Right lobe of liver (tissue), 6 donors: ENCODE results near the gene TSPAN11. TPM values are rescaled to one million over a fixed set of nuclear protein-coding genes. Genes with fewer than 3 reads are reported as not detected.

Source experiments
- ATAC-seq, 4 donors: fragments of 200-7000 bp; cut with Tn5 transposase; one replicate each; pipeline ENCODE4 v1.9.1; 2020; ENCODE audit warnings: mild to moderate bottlenecking in 4 of 4, moderate library complexity in 4 of 4
- DNase-seq, 3 donors: peaks; one replicate each; pipeline ENCODE4 v3.0.0-alpha.2; 2020
- H3K27ac ChIP-seq, 3 donors: fragments of 200-600 bp; one replicate each; pipeline ENCODE4 v1.8.0; 2022
- H3K27me3 ChIP-seq, 2 donors: fragments of 200-600 bp; one replicate each; pipeline ENCODE4 v1.8.0; 2022
- H3K36me3 ChIP-seq, 4 donors: fragments of 200-600 bp; sonication (generic) in 1 of 4; one replicate each; pipeline versions ENCODE4 v1.5.1 to v1.8.0; 2017 to 2022; ENCODE audit warnings: control low read depth in 1 of 4
- H3K4me1 ChIP-seq, 4 donors: fragments of 200-600 bp; sonication (generic) in 1 of 4; one replicate each; pipeline versions ENCODE4 v1.5.1 to v1.8.0; 2017 to 2022; ENCODE audit warnings: control low read depth in 1 of 4
- H3K4me3 ChIP-seq, 3 donors: fragments of 200-600 bp; one replicate each; pipeline ENCODE4 v1.8.0; 2022
- H3K9me3 ChIP-seq, 4 donors: fragments of 200-600 bp; sonication (generic) in 1 of 4; one replicate each; pipeline versions ENCODE4 v1.5.1 to v1.8.0; 2017 to 2022; ENCODE audit warnings: control low read depth in 1 of 4
- POLR2A ChIP-seq: fragments of 450-650 bp; IDR thresholded peaks from one replicate; pipeline ENCODE4 v1.6.1; 2017; ENCODE audit warnings: antibody characterized with exemption, mild to moderate bottlenecking
- WGBS: methylation state at CpG from one replicate; pipeline ENCODE4 v1.1.6; 2018; ENCODE audit warnings: low coverage, low lambda C conversion rate; ENCODE audit not compliant: insufficient coverage; ENCODE audit errors: missing lambda C conversion rate; 5-methylcytosine and 5-hydroxymethylcytosine counted together
- intact Hi-C, 2 donors: fragments of 100-400 bp; cut with DNase I; formaldehyde crosslinking; loops; one replicate each; pipeline versions ENCODE4 v1.11.2 to v1.14.1; 2022
- total RNA-seq, 6 experiments: library from RNA; depleted of rRNA in 2 of 6; stranded (reverse); fragments of >200 nt in 2 of 6; fragmentation: NEBNext Ultra II Directional in 3 of 6; extraction: Animal tissue kit (Norgen Biotek cat#: 25700) in 3 of 6; gene quantifications; one replicate each; pipeline versions ENCODE4 v1.1.0 to v1.2.4, GENCODE V29; 2016 to 2023
- TF ChIP-seq, protein P1 (sequence below), 4 donors: fragments of 200-600 bp in 3 of 4; fragments of 450-650 bp in 1 of 4; IDR thresholded peaks; one replicate each; pipeline versions ENCODE4 v1.5.1 to v1.8.0; 2016 to 2022; ENCODE audit warnings: antibody characterized with exemption in 4 of 4, mild to moderate bottlenecking in 2 of 4
- donor health status: DM: no; HTN: yes; CAD: no.
- donor health status: DM: no; HTN: no; CAD: no.
- donor health status: DM: no; HTN: no; CAD: no.
- donor health status: DM: no; HTN: yes; CAD: no.
- donor health status: DM: no; HTN: yes; CAD: no.

Gene TSPAN11
- total RNA-seq, 6 experiments from 2014 or later = 0.31 to 1.00 (median 0.60) TPM

- H3K36me3 ChIP-seq = no peaks in the 10 kb centered on the region
- ATAC-seq (no peak), DNase-seq (no peak)
- H3K4me3 ChIP-seq = no peak overlapping the region
- WGBS = 39% methylated on average over 3 of the region's 3 CpGs
- H3K9me3 ChIP-seq = no peaks in the 10 kb centered on the region
- intact Hi-C loops = no loop called here
- H3K27ac ChIP-seq = no peak overlapping the region
- H3K4me1 ChIP-seq = no peaks in the 10 kb centered on the region
- TF ChIP-seq, protein P1, sequence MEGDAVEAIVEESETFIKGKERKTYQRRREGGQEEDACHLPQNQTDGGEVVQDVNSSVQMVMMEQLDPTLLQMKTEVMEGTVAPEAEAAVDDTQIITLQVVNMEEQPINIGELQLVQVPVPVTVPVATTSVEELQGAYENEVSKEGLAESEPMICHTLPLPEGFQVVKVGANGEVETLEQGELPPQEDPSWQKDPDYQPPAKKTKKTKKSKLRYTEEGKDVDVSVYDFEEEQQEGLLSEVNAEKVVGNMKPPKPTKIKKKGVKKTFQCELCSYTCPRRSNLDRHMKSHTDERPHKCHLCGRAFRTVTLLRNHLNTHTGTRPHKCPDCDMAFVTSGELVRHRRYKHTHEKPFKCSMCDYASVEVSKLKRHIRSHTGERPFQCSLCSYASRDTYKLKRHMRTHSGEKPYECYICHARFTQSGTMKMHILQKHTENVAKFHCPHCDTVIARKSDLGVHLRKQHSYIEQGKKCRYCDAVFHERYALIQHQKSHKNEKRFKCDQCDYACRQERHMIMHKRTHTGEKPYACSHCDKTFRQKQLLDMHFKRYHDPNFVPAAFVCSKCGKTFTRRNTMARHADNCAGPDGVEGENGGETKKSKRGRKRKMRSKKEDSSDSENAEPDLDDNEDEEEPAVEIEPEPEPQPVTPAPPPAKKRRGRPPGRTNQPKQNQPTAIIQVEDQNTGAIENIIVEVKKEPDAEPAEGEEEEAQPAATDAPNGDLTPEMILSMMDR (IDR thresholded peaks at IDR 0.05) = no peak
- no peak for TF ChIP-seq POLR2A
- H3K27me3 ChIP-seq = peaks cover 0 to 4% of the 10 kb centered on the region in 2 donors
These were observed 45.7 kb upstream of the TSPAN11 start for GRCh38 chr12:30880813-30881212.

GRCh38 chr12:30882706-30883105 is 43.8 kb upstream of the TSPAN11 start:
- intact Hi-C loops = no loop called here
- ATAC-seq = peak in 1 of 4 donors; percentile 33

GRCh38 chr12:30884799-30885198 is 41.7 kb upstream of the TSPAN11 start:
- H3K9me3 ChIP-seq = no peaks in the 10 kb centered on the region
- ATAC-seq = no peak
- no peaks in the 10 kb centered on the region for H3K4me1 ChIP-seq
- intact Hi-C loops = no loop called here
- no peak overlapping the region for H3K27ac ChIP-seq
- H3K36me3 ChIP-seq = no peaks in the 10 kb centered on the region
- H3K27me3 ChIP-seq = no peaks in the 10 kb centered on the region
- H3K4me3 ChIP-seq = no peak overlapping the region
- no peak for DNase-seq
- WGBS = 71% methylated on average over 2 of the region's 2 CpGs
- TF ChIP-seq POLR2A = no peak
- TF ChIP-seq, protein P1 (IDR thresholded peaks at IDR 0.05) = no peak

More at GRCh38 chr12:30882706-30883105, 43.8 kb upstream of the TSPAN11 start:
- no peak for DNase-seq
- Histone ChIP-seq H3K27me3 (no peaks in the 10 kb centered on the region), H3K9me3 (no peaks in the 10 kb centered on the region), H3K4me3 (no peak overlapping the region), H3K4me1 (no peaks in the 10 kb centered on the region), H3K27ac (no peak overlapping the region), H3K36me3 (no peaks in the 10 kb centered on the region)
- no peak for TF ChIP-seq POLR2A
- TF ChIP-seq, protein P1 (IDR thresholded peaks at IDR 0.05) = peak in 1 of 4 donors; percentile 5
- WGBS = 57% methylated on average over 3 of the region's 3 CpGs

DNA sequence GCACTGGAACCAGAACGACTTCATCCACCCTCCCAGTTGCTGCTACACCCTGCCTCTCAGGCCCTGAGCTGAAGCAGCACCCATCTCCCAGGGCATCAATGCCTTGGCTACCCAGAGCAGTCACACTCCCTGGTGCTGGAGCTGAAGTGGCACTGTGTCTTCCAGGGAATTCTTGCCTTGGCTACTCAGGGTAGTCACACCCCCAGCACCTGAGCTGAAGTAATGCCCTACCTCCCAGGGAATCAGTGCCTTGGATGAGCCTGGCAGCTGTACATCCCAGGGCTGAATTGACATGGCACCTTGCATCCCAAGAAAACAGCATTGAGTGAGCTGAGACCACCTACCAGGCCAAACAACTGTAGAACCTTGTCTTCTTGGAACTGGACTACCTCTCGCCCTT is 41.2 kb upstream of the TSPAN11 start:
- no peak for ATAC-seq

More for the DNA sequence above, 41.2 kb upstream of the TSPAN11 start:
- no peaks in the 10 kb centered on the region for H3K36me3 ChIP-seq
- TF ChIP-seq, protein P1 (IDR thresholded peaks at IDR 0.05) = no peak
- no peak for TF ChIP-seq POLR2A
- intact Hi-C loops = no loop called here
- H3K4me1 ChIP-seq = no peaks in the 10 kb centered on the region
- no peak overlapping the region for H3K4me3 ChIP-seq
- H3K27ac ChIP-seq = no peak overlapping the region
- WGBS = 60% methylated on average over 1 of the region's 2 CpGs
- no peak for DNase-seq
- no peaks in the 10 kb centered on the region for H3K27me3 ChIP-seq
- H3K9me3 ChIP-seq = no peaks in the 10 kb centered on the region
